Muscle layer of duodenum (tissue), 2 donors: ENCODE results near the gene CNOT6.

Experiments used
- H3K27ac ChIP-seq: one replicate; pipeline ENCODE4 v1.7.0; 2013; ENCODE audit warnings: mild to moderate bottlenecking, low read length
- H3K27me3 ChIP-seq: one replicate; pipeline ENCODE4 v1.7.0; 2013; ENCODE audit warnings: low read depth, mild to moderate bottlenecking, control low read depth, low read length
- H3K36me3 ChIP-seq, 2 donors: one replicate each; pipeline ENCODE4 v1.7.0; 2013; ENCODE audit warnings: low read length in 2 of 2, control low read depth in 1 of 2, mild to moderate bottlenecking in 1 of 2; ENCODE audit not compliant: insufficient read depth in 2 of 2, control insufficient read depth in 1 of 2
- H3K4me1 ChIP-seq, 2 donors: one replicate each; pipeline ENCODE4 v1.7.0; 2013; ENCODE audit warnings: low read length in 2 of 2, mild to moderate bottlenecking in 2 of 2, control low read depth in 1 of 2, moderate library complexity in 1 of 2; ENCODE audit not compliant: insufficient read depth in 2 of 2, control insufficient read depth in 1 of 2
- H3K4me3 ChIP-seq, 2 donors: one replicate each; pipeline ENCODE4 v1.7.0; 2013; ENCODE audit warnings: low read length in 2 of 2, low read depth in 1 of 2, mild to moderate bottlenecking in 1 of 2
- H3K9me3 ChIP-seq, 2 donors: one replicate each; pipeline ENCODE4 v1.7.0; 2013; ENCODE audit warnings: low read length in 2 of 2, control low read depth in 1 of 2, mild to moderate bottlenecking in 1 of 2; ENCODE audit not compliant: control insufficient read depth in 1 of 2
- donor health status: healthy.

The CNOT6 gene

DNA sequence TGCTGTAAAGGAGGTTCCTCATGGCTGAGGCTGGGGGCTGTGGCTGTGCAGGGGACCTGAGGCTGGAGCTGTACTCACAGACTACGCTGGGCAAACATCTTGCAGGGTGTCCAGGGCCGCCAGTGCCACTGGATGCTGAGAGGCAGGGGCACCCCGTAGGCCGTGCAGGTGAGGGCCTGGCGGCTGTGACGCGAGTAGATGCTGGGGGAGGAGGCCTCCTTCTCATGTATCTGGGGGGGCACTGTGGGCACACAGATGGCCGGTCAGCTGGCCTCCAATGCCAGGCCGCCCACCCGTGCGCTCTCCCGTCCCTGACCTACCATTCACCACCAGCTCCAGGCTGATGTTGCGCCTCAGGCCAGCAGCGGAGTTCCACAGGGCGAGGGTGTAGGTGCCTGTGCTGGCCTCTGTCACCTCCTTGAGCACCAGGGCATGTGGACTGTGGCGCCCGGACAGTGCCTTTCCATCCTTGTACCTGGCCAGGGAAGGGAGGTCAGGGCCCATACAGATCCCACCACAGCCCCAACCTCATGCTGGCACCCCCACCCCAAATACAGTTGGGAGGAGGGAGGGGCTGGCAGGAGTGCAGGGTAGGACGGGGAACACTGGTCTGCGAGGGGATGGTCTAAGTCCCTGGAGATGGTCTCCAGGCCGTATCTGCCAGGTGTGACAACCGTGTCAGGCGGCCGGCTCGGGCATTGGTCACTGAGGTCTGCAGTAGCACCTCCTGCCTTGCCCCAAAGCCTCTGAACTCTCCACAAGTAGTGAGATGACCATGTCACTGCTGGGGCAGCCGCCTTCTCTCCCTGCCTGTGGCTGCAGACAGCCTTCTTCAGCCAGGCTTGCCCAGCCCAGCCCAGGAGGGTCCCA lies 131.8 kb downstream of the CNOT6 start:
- H3K27me3 ChIP-seq, result no peaks in the 10 kb centered on the region
- no peak overlapping the region for H3K27ac ChIP-seq
- no peaks in the 10 kb centered on the region for H3K4me1 ChIP-seq
- H3K9me3 ChIP-seq, result no peaks in the 10 kb centered on the region
- H3K4me3 ChIP-seq, result no peak overlapping the region
- no peaks in the 10 kb centered on the region for H3K36me3 ChIP-seq

DNA sequence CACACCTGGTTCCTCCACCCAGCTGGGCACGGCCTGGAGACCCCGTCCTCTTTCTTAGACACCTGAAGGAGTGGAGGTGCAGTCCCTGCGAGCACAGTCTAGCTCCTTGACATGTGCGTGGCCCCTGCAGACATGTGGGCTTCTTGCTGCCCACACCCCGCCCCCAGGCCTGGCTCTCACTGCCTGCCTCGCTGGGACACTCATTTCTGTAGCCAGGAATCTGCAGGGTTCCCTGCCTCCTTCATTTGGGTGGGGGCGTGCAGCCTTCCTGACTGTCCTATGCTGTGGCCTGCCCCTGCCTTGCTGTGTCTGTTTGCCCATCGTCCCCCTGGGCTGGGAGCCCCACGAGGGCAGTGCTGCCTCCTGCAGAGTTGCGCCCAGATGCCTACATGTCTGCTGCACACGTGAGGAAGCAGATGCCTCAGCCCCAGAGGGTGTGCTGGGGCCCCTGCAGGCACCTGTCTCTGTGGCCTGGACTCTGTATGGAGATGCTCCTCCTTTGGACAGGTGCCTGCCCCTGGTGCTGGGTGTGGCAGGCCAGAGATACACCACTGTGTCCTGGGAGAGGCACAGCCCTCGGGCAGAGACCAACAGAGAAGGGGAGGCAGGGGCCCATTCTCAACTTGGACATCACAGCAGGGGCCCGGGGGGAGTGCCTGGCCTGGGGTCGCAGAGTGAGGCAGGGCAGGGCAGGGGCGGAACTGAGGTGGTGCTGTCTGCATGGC lies 132.6 kb downstream of the CNOT6 start:
- Histone ChIP-seq H3K9me3 (no peaks in the 10 kb centered on the region), H3K36me3 (no peaks in the 10 kb centered on the region), H3K27ac (no peak overlapping the region), H3K4me3 (no peak overlapping the region), H3K4me1 (no peaks in the 10 kb centered on the region), H3K27me3 (no peaks in the 10 kb centered on the region)

GRCh38 chr5:180627386-180628120 lies 133.4 kb downstream of the CNOT6 start:
- Histone ChIP-seq H3K4me3 (no peak overlapping the region), H3K27me3 (no peaks in the 10 kb centered on the region), H3K36me3 (no peaks in the 10 kb centered on the region), H3K4me1 (no peaks in the 10 kb centered on the region), H3K27ac (no peak overlapping the region), H3K9me3 (no peaks in the 10 kb centered on the region)
